Activated T-helper 2 cell treated with anti-CD3 and anti-CD28 coated beads, Interferon-gamma antibody, Interleukin-2, Interleukin-4, amounts not matched to agents 10 μg/mL and 5 μg/mL and 100 μg/mL, durations not matched to agents 14 hours and 24 hours and 36 hours (primary cell): ENCODE data around the gene C9orf57. TPM values are rescaled to one million over a fixed set of nuclear protein-coding genes. Genes with fewer than 3 reads are reported as not detected.
"Not testable (repeated sequence)": the region's sequence is repeated elsewhere in the genome, so short reads cannot be mapped to it uniquely, and the experiment has no call there.

Experiments used
- DNase-seq: peaks from one replicate; pipeline ENCODE4 v3.0.0; 2021; ENCODE audit warnings: low spot score
- H3K27ac Mint-ChIP-seq: one replicate; pipeline ENCODE4 v1.8.0; 2021; ENCODE audit warnings: mixed read lengths
- H3K27me3 Mint-ChIP-seq: one replicate; pipeline ENCODE4 v1.8.0; 2021; ENCODE audit warnings: low read depth, mixed read lengths
- H3K36me3 Mint-ChIP-seq: one replicate; pipeline ENCODE4 v1.8.0; 2021; ENCODE audit warnings: low read depth, mixed read lengths
- H3K4me1 Mint-ChIP-seq: one replicate; pipeline ENCODE4 v1.8.0; 2021; ENCODE audit warnings: low read depth, mixed read lengths
- H3K4me3 Mint-ChIP-seq: one replicate; pipeline ENCODE4 v1.8.0; 2021; ENCODE audit warnings: low read depth, mild to moderate bottlenecking, moderate library complexity, mixed read lengths
- H3K9me3 Mint-ChIP-seq: one replicate; pipeline ENCODE4 v1.8.0; 2021; ENCODE audit warnings: mixed read lengths
- intact Hi-C: fragments of 100-400 bp; cut with micrococcal nuclease; formaldehyde crosslinking; loops from one replicate; pipeline ENCODE4 v1.15.1; 2023
- total RNA-seq: library from RNA; stranded (reverse); gene quantifications from 2 replicates; pipeline ENCODE4 v1.2.3, GENCODE V29; 2022

The C9orf57 gene
- total RNA-seq, 1 donor from 2014 or later = not detected

GRCh38 chr9:72012646-72013045 is 47.8 kb downstream of the C9orf57 start:
- Mint-ChIP-seq H3K36me3 (no peaks in the 10 kb centered on the region), H3K4me3 (no peak overlapping the region), H3K27ac (no peak overlapping the region), H3K9me3 (no peaks in the 10 kb centered on the region), H3K4me1 (peaks cover 12% of the 10 kb centered on the region), H3K27me3 (no peaks in the 10 kb centered on the region)
- intact Hi-C loops = no loop called here
- DNase-seq = no peak

GRCh38 chr9:72007726-72008125 is 52.7 kb downstream of the C9orf57 start:
- H3K27ac Mint-ChIP-seq, H3K27me3 Mint-ChIP-seq, intact Hi-C loops, H3K4me3 Mint-ChIP-seq, H3K36me3 Mint-ChIP-seq, H3K9me3 Mint-ChIP-seq, H3K4me1 Mint-ChIP-seq, DNase-seq: not testable (repeated sequence)

GRCh38 chr9:72006501-72006900 is 53.9 kb downstream of the C9orf57 start:
- H3K27ac Mint-ChIP-seq = no peak overlapping the region
- intact Hi-C loops = no loop called here

GRCh38 chr9:72005451-72005850 is 55.0 kb downstream of the C9orf57 start:
- Mint-ChIP-seq H3K27ac (no peak overlapping the region), H3K4me1 (no peaks in the 10 kb centered on the region), H3K27me3 (no peaks in the 10 kb centered on the region), H3K9me3 (no peaks in the 10 kb centered on the region), H3K4me3 (no peak overlapping the region), H3K36me3 (no peaks in the 10 kb centered on the region)
- intact Hi-C loops = no loop called here
- DNase-seq = no peak

More at GRCh38 chr9:72006501-72006900, 53.9 kb downstream of the C9orf57 start:
- Mint-ChIP-seq H3K4me1 (no peaks in the 10 kb centered on the region), H3K9me3 (no peaks in the 10 kb centered on the region), H3K4me3 (no peak overlapping the region), H3K36me3 (no peaks in the 10 kb centered on the region), H3K27me3 (no peaks in the 10 kb centered on the region)
- no peak for DNase-seq

Other genes starting within 250 kb of the C9orf57 start
- 17.4 and 21.6 TPM in 2 replicates for gene ABHD17B, start 149.4 kb downstream of the C9orf57 start, total RNA-seq
- gene C9orf85, start 149.0 kb downstream of the C9orf57 start, total RNA-seq = 8.3 and 9.8 TPM in 2 replicates
- gene GDA, start 88.8 kb upstream of the C9orf57 start, total RNA-seq = 0.07 TPM in 1 of 2 replicates, not detected in the other